ENCODE measurements around the gene ZHX3.

Gene ZHX3

GRCh38 chr20:41293269-41294037 lies 24.1 kb downstream of the ZHX3 start:
- DNase-seq: no peak

- no peak for DNase-seq
Measured at GRCh38 chr20:41290804-41291389, 26.6 kb downstream of the ZHX3 start.

GRCh38 chr20:41287327-41287726 lies 30.2 kb downstream of the ZHX3 start:
- DNase-seq: no peak

GRCh38 chr20:41286240-41286851 lies 31.2 kb downstream of the ZHX3 start:
- no peak for DNase-seq

GRCh38 chr20:41279546-41280225 lies 37.8 kb downstream of the ZHX3 start:
- no peak for DNase-seq

- no peak for DNase-seq
Measured at GRCh38 chr20:41278936-41279335, 38.6 kb downstream of the ZHX3 start.

GRCh38 chr20:41277049-41277448 lies 40.5 kb downstream of the ZHX3 start:
- DNase-seq: no peak

- DNase-seq: no peak
Measured at GRCh38 chr20:41276317-41276751, 41.2 kb downstream of the ZHX3 start.

GRCh38 chr20:41275301-41275731 lies 42.2 kb downstream of the ZHX3 start:
- no peak for DNase-seq

- DNase-seq: no peak
Measured at GRCh38 chr20:41274152-41274551, 43.4 kb downstream of the ZHX3 start.

GRCh38 chr20:41273445-41273844 lies 44.1 kb downstream of the ZHX3 start:
- no peak for DNase-seq

- no peak for DNase-seq
Measured at GRCh38 chr20:41272339-41272738, 45.2 kb downstream of the ZHX3 start.

- no peak for DNase-seq
Measured at GRCh38 chr20:41268917-41269652, 48.4 kb downstream of the ZHX3 start.

GRCh38 chr20:41268402-41268801 lies 49.1 kb downstream of the ZHX3 start:
- no peak for DNase-seq

- no peak for DNase-seq
Measured at GRCh38 chr20:41265938-41266337, 51.6 kb downstream of the ZHX3 start.

- DNase-seq: no peak
Measured at GRCh38 chr20:41264819-41265218, 52.7 kb downstream of the ZHX3 start.

GRCh38 chr20:41261790-41262717 lies 55.5 kb downstream of the ZHX3 start:
- no peak for DNase-seq

GRCh38 chr20:41261260-41261659 lies 56.3 kb downstream of the ZHX3 start:
- no peak for DNase-seq

GRCh38 chr20:41260734-41261220 lies 56.8 kb downstream of the ZHX3 start:
- no peak for DNase-seq

- DNase-seq: no peak
Measured at GRCh38 chr20:41259309-41259708, 58.2 kb downstream of the ZHX3 start.

GRCh38 chr20:41258474-41258873 lies 59.1 kb downstream of the ZHX3 start:
- no peak for DNase-seq

- DNase-seq: no peak
Measured at GRCh38 chr20:41256516-41256915, 61.0 kb downstream of the ZHX3 start.

All from activated CD4-positive, alpha-beta T cell treated with anti-CD3 and anti-CD28 coated beads, Interleukin-2, amount 50 U/mL, for 1 hour (primary cell).